Stomach (tissue), 9 donors: ENCODE results near the gene HCN2. TPM values are rescaled to one million over a fixed set of nuclear protein-coding genes. Genes with fewer than 3 reads are reported as not detected.

Source experiments
- DNase-seq, 2 donors: peaks; one replicate each; pipeline versions ENCODE4 v3.0.0 to v3.0.0-alpha.2; 2013 to 2019
- H3K27ac ChIP-seq, 5 donors: fragments of 200-600 bp in 4 of 5; sonication (generic) in 4 of 5; one replicate each; pipeline ENCODE4 v1.5.1; 2013 to 2019; ENCODE audit warnings: mild to moderate bottlenecking in 1 of 5, moderate library complexity in 1 of 5
- H3K27me3 ChIP-seq, 3 donors: fragments of 200-600 bp; sonication (generic); one replicate each; pipeline ENCODE4 v1.5.1; 2017 to 2019; ENCODE audit warnings: mixed run types in 1 of 3
- H3K36me3 ChIP-seq, 4 donors: fragments of 200-600 bp; sonication (generic); 1 replicate in 3 of 4; 2 replicates in 1 of 4; pipeline ENCODE4 v1.5.1; 2016 to 2019
- H3K4me1 ChIP-seq, 4 donors: fragments of 200-600 bp; sonication (generic); one replicate each; pipeline ENCODE4 v1.5.1; 2016 to 2019
- H3K4me3 ChIP-seq, 4 donors: fragments of 200-600 bp; sonication (generic) in 3 of 4; one replicate each; pipeline ENCODE4 v1.5.1; 2016 to 2019; ENCODE audit warnings: mild to moderate bottlenecking in 1 of 4
- H3K9me3 ChIP-seq, 4 donors: fragments of 200-600 bp; sonication (generic); one replicate each; pipeline ENCODE4 v1.5.1; 2016 to 2019
- CTCF ChIP-seq, 7 experiments: fragments of 450-650 bp in 4 of 7; fragments of 200-600 bp in 3 of 7; sonication (generic) in 3 of 7; IDR thresholded peaks; one replicate each; pipeline ENCODE4 v1.5.1; 2016 to 2019; ENCODE audit warnings: antibody characterized with exemption in 7 of 7, control low read depth in 2 of 7, mild to moderate bottlenecking in 1 of 7
- EP300 ChIP-seq: sonication (generic); formaldehyde crosslinking; IDR thresholded peaks from one replicate; pipeline ENCODE4 v1.6.1; 2017; ENCODE audit warnings: antibody characterized with exemption
- POLR2A ChIP-seq, 4 donors: fragments of 450-650 bp; IDR thresholded peaks; one replicate each; pipeline ENCODE4 v1.6.1; 2016; ENCODE audit warnings: antibody characterized with exemption in 4 of 4, control low read depth in 2 of 4, mild to moderate bottlenecking in 1 of 4, moderate library complexity in 1 of 4
- POLR2AphosphoS5 ChIP-seq, 3 donors: sonication (generic); formaldehyde crosslinking; IDR thresholded peaks; one replicate each; pipeline ENCODE4 v1.6.1; 2016; ENCODE audit warnings: antibody characterized with exemption in 3 of 3
- whole genome bisulfite sequencing, 5 donors: extraction: QIAGEN DNeasy Blood & Tissue Kit in 3 of 5; methylation state at CpG; one replicate each; pipeline versions ENCODE4 v1.1.5 to v1.1.7; 2013 to 2018; 5-methylcytosine and 5-hydroxymethylcytosine counted together
- intact Hi-C: fragments of 100-400 bp; cut with DNase I; formaldehyde crosslinking; loops from one replicate; pipeline ENCODE4 v1.15.1; 2023; ENCODE audit warnings: low total_unique reads
- polyA plus RNA-seq, 3 donors: library from polyadenylated mRNA; stranded (reverse); fragments of 200-250 nt; gene quantifications; one replicate each; pipeline ENCODE4 v1.2.3, GENCODE V29; 2013
- total RNA-seq, 5 donors: library from RNA; depleted of rRNA; stranded (reverse); fragments of >200 nt; gene quantifications; one replicate each; pipeline versions ENCODE4 v1.1.0 to v1.2.3, GENCODE V29; 2014 to 2016
- donor health status: healthy with polysubstance abuse.
- donor health status: Bipolar disorder and iron deficiency.
- donor health status: healthy.

The HCN2 gene
- total and polyA plus RNA-seq, 8 donors: 0.10 to 0.18 (median 0.15) TPM; not detected in 5

- Histone ChIP-seq H3K27ac (peak overlapping the region in 4 of 5 donors; percentile 48 to 85 (median 71)), H3K27me3 (no peaks in the 10 kb centered on the region), H3K4me3 (no peak overlapping the region), H3K36me3 (no peaks in the 10 kb centered on the region), H3K4me1 (peaks cover 4 to 20% (median 11%) of the 10 kb centered on the region in 4 donors), H3K9me3 (no peaks in the 10 kb centered on the region)
- no peak for DNase-seq
- WGBS, 5 donors: 87 to 95% (median 92%) methylated on average over 19 to 22 of the region's 22 CpGs
- intact Hi-C loops: no loop called here
- TF ChIP-seq POLR2A (IDR thresholded peaks at IDR 0.05) (no peak), EP300 (no peak)
Observed at GRCh38 chr19:567296-567900, 22.3 kb upstream of the HCN2 start.

GRCh38 chr19:570251-570686 is 19.4 kb upstream of the HCN2 start:
- no peak for TF ChIP-seq POLR2AphosphoS5 (IDR thresholded peaks at IDR 0.05)
- TF ChIP-seq CTCF (IDR thresholded peaks at IDR 0.05): no peak
- no peak for TF ChIP-seq POLR2A (IDR thresholded peaks at IDR 0.05)
- TF ChIP-seq EP300: no peak
- intact Hi-C loops: loop anchor here (10.0 kb wide), 1 partner anchor 65 kb away; the partner anchor contains the start of genes FGF22 and POLRMT
- H3K4me3 ChIP-seq: no peak overlapping the region
- H3K36me3 ChIP-seq: no peaks in the 10 kb centered on the region
- H3K4me1 ChIP-seq: peaks cover 23 to 44% (median 36%) of the 10 kb centered on the region in 4 donors
- no peaks in the 10 kb centered on the region for H3K9me3 ChIP-seq
- DNase-seq: no peak
- WGBS, 5 donors: 68 to 92% (median 80%) methylated on average over 17 to 19 of the region's 25 CpGs
- H3K27me3 ChIP-seq: no peaks in the 10 kb centered on the region
- no peak overlapping the region for H3K27ac ChIP-seq

GRCh38 chr19:570937-571565 is 18.6 kb upstream of the HCN2 start:
- no peaks in the 10 kb centered on the region for H3K9me3 ChIP-seq
- TF ChIP-seq POLR2AphosphoS5 (IDR thresholded peaks at IDR 0.05) (no peak), EP300 (no peak), POLR2A (IDR thresholded peaks at IDR 0.05) (no peak), CTCF (IDR thresholded peaks at IDR 0.05) (no peak)
- WGBS, 5 donors: 2 to 4% (median 3%) methylated on average over 44 to 45 of the region's 45 CpGs
- DNase-seq: peak; percentile 43 to 82
- peak overlapping the region; percentile 70 to 94 (median 93) for H3K27ac ChIP-seq
- H3K27me3 ChIP-seq: no peaks in the 10 kb centered on the region
- H3K36me3 ChIP-seq: no peaks in the 10 kb centered on the region
- peaks cover 30 to 52% (median 44%) of the 10 kb centered on the region in 4 donors for H3K4me1 ChIP-seq
- intact Hi-C loops: loop anchor here (10.0 kb wide), 1 partner anchor 64 kb away; the partner anchor contains the start of genes FGF22 and POLRMT
- peak overlapping the region; percentile 92 to 99 (median 96) for H3K4me3 ChIP-seq

- Histone ChIP-seq H3K9me3 (no peaks in the 10 kb centered on the region), H3K4me1 (peaks cover 36 to 56% (median 49%) of the 10 kb centered on the region in 4 donors), H3K27ac (peak overlapping the region; percentile 70 to 94 (median 93)), H3K27me3 (no peaks in the 10 kb centered on the region), H3K4me3 (peak overlapping the region; percentile 92 to 99 (median 96)), H3K36me3 (no peaks in the 10 kb centered on the region)
- 0 to 5% (median 2%) methylated on average over 10 to 14 of the region's 14 CpGs for WGBS, 5 donors
- no peak for TF ChIP-seq EP300
- no peak for TF ChIP-seq POLR2A (IDR thresholded peaks at IDR 0.05)
- no peak for TF ChIP-seq CTCF (IDR thresholded peaks at IDR 0.05)
- TF ChIP-seq POLR2AphosphoS5 (IDR thresholded peaks at IDR 0.05): no peak
- peak in 1 of 2 donors; percentile 75 for DNase-seq
- intact Hi-C loops: loop anchor here (10.0 kb wide), 1 partner anchor 63 kb away; the partner anchor contains the start of genes FGF22 and POLRMT
Observed at GRCh38 chr19:571566-571974, 18.1 kb upstream of the HCN2 start.
